Right lobe of liver (tissue), 4 donors: ENCODE results near the gene RSBN1L.

Experiments
- POLR2A ChIP-seq: fragments of 450-650 bp; IDR thresholded peaks from one replicate; pipeline ENCODE4 v1.6.1; 2017; ENCODE audit warnings: antibody characterized with exemption, mild to moderate bottlenecking
- TF ChIP-seq, protein P1 (sequence below), 4 donors: fragments of 200-600 bp in 3 of 4; fragments of 450-650 bp in 1 of 4; IDR thresholded peaks; one replicate each; pipeline versions ENCODE4 v1.5.1 to v1.8.0; 2016 to 2022; ENCODE audit warnings: antibody characterized with exemption in 4 of 4, mild to moderate bottlenecking in 2 of 4
- donor health status: DM: no; HTN: no; CAD: no.
- donor health status: DM: no; HTN: no; CAD: no.
- donor health status: DM: no; HTN: yes; CAD: no.

- TF ChIP-seq, protein P1, sequence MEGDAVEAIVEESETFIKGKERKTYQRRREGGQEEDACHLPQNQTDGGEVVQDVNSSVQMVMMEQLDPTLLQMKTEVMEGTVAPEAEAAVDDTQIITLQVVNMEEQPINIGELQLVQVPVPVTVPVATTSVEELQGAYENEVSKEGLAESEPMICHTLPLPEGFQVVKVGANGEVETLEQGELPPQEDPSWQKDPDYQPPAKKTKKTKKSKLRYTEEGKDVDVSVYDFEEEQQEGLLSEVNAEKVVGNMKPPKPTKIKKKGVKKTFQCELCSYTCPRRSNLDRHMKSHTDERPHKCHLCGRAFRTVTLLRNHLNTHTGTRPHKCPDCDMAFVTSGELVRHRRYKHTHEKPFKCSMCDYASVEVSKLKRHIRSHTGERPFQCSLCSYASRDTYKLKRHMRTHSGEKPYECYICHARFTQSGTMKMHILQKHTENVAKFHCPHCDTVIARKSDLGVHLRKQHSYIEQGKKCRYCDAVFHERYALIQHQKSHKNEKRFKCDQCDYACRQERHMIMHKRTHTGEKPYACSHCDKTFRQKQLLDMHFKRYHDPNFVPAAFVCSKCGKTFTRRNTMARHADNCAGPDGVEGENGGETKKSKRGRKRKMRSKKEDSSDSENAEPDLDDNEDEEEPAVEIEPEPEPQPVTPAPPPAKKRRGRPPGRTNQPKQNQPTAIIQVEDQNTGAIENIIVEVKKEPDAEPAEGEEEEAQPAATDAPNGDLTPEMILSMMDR (IDR thresholded peaks at IDR 0.05): no peak
- no peak for TF ChIP-seq POLR2A
Observed at GRCh38 chr7:77655356-77655755, 40.9 kb upstream of the RSBN1L start.
